ENCODE measurements around the gene PIAS4.
A peak's percentile ranks its signal among the peaks of the same experiment; 100 is the strongest.

DNA sequence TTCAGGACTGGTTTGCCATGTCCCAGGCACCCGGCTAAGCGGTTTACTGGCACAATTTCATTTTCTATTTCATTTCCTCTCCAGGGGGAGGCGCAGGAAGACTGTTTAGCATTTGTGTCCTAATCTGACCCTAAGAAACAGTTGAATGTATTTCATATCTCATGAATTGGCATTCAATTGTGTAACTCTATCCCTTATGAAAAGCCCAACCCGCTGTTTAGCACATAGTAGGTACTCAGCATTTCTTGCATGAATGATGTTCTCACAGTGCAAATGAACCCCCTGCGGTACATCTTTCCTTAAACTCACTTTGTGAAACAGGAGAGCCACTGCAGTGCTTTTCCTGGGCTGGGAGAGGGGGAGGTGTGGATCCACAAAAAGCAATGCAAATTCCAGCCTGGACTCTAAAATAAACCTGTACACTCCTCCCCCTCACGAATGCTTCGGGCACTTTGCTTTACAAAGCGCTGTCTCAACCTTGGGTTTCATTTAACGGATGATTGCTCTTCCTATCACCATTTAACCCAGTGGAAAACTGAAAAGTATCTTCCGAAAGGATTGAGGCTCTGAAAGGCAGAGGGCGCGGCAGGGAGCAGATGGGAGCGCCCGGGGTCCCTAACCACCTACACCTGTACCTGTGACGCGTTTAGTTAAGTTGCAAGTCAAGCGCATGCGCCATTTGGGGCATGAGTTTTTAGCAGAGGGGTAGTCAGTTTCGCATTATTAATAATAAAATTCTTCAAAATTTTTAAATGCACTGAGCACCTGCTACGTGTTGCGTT lies 21.1 kb upstream of the PIAS4 start:
- TF ChIP-seq CTCF (IDR thresholded peaks at IDR 0.05) (peak; percentile 36 to 74 (median 70)), POLR2A (IDR thresholded peaks at IDR 0.05) (no peak)

All from body of pancreas (tissue), 4 donors.